ENCODE measurements around the gene MVB12B. TPM values are rescaled to one million over a fixed set of nuclear protein-coding genes. Genes with fewer than 3 reads are reported as not detected.
"Not testable (repeated sequence)": the region's sequence is repeated elsewhere in the genome, so short reads cannot be mapped to it uniquely, and the experiment has no call there.

Gene MVB12B
- total RNA-seq = 7.2 TPM

GRCh38 chr9:126326228-126327005, at the start of gene MVB12B:
Gene MVB12B, plus strand, starts transcription at chr9:126326829. Its CDS starts 101 bp downstream, at chr9:126326930.
- no peak for DNase-seq

GRCh38 chr9:126283799-126284465, 42.7 kb upstream of the MVB12B start:
- DNase-seq = no peak

GRCh38 chr9:126285652-126286051, 41.0 kb upstream of the MVB12B start:
- not testable (repeated sequence) for DNase-seq

- DNase-seq = no peak
Observed at GRCh38 chr9:126287166-126287866, 39.3 kb upstream of the MVB12B start.

GRCh38 chr9:126290871-126291270, 35.8 kb upstream of the MVB12B start:
- DNase-seq = no peak

- DNase-seq = no peak
Observed at GRCh38 chr9:126291925-126292324, 34.7 kb upstream of the MVB12B start.

GRCh38 chr9:126292736-126293521, 33.7 kb upstream of the MVB12B start:
- no peak for DNase-seq

GRCh38 chr9:126293522-126293889, 33.1 kb upstream of the MVB12B start:
- no peak for DNase-seq

GRCh38 chr9:126294331-126295081, 32.1 kb upstream of the MVB12B start:
- DNase-seq = no peak

- DNase-seq = no peak
Observed at GRCh38 chr9:126295082-126295477, 31.5 kb upstream of the MVB12B start.

- DNase-seq = no peak
Observed at GRCh38 chr9:126295516-126295915, 31.1 kb upstream of the MVB12B start.

GRCh38 chr9:126295936-126296600, 30.6 kb upstream of the MVB12B start:
- no peak for DNase-seq

- no peak for DNase-seq
Observed at GRCh38 chr9:126296687-126297086, 29.9 kb upstream of the MVB12B start.

- DNase-seq = no peak
Observed at GRCh38 chr9:126297661-126298060, 29.0 kb upstream of the MVB12B start.

GRCh38 chr9:126298063-126298801, 28.4 kb upstream of the MVB12B start:
- peak; percentile 11 for DNase-seq

GRCh38 chr9:126299706-126300276, 26.8 kb upstream of the MVB12B start:
- DNase-seq = no peak

GRCh38 chr9:126301196-126301595, 25.4 kb upstream of the MVB12B start:
- DNase-seq = no peak

- peak; percentile 53 for DNase-seq
Observed at GRCh38 chr9:126301985-126302603, 24.5 kb upstream of the MVB12B start.

- DNase-seq = no peak
Observed at GRCh38 chr9:126302730-126303129, 23.9 kb upstream of the MVB12B start.
